ENCODE data around the gene ROR2. TPM values are rescaled to one million over a fixed set of nuclear protein-coding genes. Genes with fewer than 3 reads are reported as not detected.
"Not testable (repeated sequence)": the region's sequence is repeated elsewhere in the genome, so short reads cannot be mapped to it uniquely, and the experiment has no call there.

ROR2 gene
- total RNA-seq = not detected in 2 replicates

DNA sequence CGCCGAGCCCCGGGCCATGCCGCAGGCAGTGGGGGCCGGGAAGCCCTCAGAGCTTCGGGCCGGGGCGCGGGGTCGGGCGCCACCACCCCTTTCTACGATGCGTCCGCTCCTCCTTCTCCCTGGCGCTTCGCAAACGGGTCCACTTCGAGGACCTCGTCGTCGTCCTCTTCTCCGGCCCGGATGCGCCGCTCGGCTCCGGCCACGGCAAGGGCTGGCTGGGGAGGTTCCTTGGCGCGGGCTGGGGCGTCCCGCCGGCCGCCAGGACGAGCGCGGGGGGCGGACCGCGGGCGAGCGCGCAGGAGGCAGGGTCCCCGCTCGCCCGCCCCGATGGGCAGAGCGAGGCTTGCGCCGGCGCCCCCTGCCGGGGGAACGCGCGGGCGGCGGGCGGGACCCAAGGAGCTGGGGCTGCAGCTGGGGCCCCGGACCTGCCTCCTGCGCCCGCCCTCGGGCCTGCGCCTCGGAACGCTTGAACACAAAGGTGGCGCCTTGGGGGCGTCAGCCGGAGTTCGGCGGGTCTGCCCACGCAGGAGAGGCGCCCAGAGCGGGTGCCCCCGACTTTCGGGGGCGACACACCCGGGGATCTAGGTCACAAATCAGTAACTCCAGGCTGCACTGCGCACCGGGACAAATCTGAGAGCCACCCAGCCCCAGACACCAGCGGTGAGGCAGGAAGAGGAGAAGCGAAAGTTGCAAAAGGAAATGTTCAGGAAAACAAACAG is at the start of gene ROR2:
ROR2 (minus strand) TSS at position 283 of the 719 bp plus-strand sequence.
- peak within 1 kb of the TSS; percentile 66 for H3K4me3 Mint-ChIP-seq (ENCODE audit: low read depth)
- intact Hi-C loops (cut with micrococcal nuclease) = loop anchor here (5.0 kb wide), 1 partner anchor 173 kb away; no protein-coding TSS in a partner anchor
- peak; percentile 51 for DNase-seq (ENCODE audit: low spot score)
- no peak within 1 kb of the TSS for H3K27ac Mint-ChIP-seq
- H3K36me3 Mint-ChIP-seq (ENCODE audit: low read depth) = no peaks in the 10 kb centered on the region
- H3K9me3 Mint-ChIP-seq = no peaks in the 10 kb centered on the region
- H3K4me1 Mint-ChIP-seq (ENCODE audit: low read depth) = peaks cover 4% of the 10 kb centered on the region
- H3K27me3 Mint-ChIP-seq (ENCODE audit: low read depth) = peaks cover 70% of the 10 kb centered on the region

- H3K4me3 Mint-ChIP-seq (ENCODE audit: low read depth) = no peak overlapping the region
- intact Hi-C loops (cut with micrococcal nuclease) = no loop called here
Measured at GRCh38 chr9:91995000-91995655, 45.1 kb upstream of the ROR2 start.

DNA sequence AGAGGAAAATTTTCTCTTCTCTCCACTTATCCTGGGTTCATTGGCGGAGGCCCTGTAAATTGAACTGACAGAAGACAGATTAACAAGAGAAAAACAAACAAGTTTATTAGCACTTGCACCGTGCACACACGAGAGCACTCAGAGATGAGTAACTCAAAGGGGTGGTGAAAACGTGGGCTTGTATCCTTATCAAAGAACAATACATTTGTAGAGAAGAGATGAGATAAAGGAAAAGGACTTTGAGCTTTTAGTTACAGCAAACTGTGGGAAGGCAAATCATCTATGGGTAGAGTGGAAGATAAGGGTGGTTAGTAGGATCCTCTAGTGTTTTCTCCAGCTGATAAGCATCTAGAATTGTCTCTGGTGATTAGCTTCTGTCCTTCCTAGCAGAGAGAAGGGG is 44.4 kb upstream of the ROR2 start:
- H3K9me3 Mint-ChIP-seq = no peaks in the 10 kb centered on the region
- H3K4me3 Mint-ChIP-seq (ENCODE audit: low read depth) = no peak overlapping the region
- peaks cover 26% of the 10 kb centered on the region for H3K27me3 Mint-ChIP-seq (ENCODE audit: low read depth)
- no peaks in the 10 kb centered on the region for H3K4me1 Mint-ChIP-seq (ENCODE audit: low read depth)
- H3K36me3 Mint-ChIP-seq (ENCODE audit: low read depth) = no peaks in the 10 kb centered on the region
- intact Hi-C loops (cut with micrococcal nuclease) = no loop called here
- no peak overlapping the region for H3K27ac Mint-ChIP-seq
- no peak for DNase-seq (ENCODE audit: low spot score)

More at GRCh38 chr9:91995000-91995655, 45.1 kb upstream of the ROR2 start:
- H3K9me3 Mint-ChIP-seq = no peaks in the 10 kb centered on the region
- H3K27me3 Mint-ChIP-seq (ENCODE audit: low read depth) = peaks cover 26% of the 10 kb centered on the region
- H3K36me3 Mint-ChIP-seq (ENCODE audit: low read depth) = no peaks in the 10 kb centered on the region
- H3K4me1 Mint-ChIP-seq (ENCODE audit: low read depth) = no peaks in the 10 kb centered on the region
- DNase-seq (ENCODE audit: low spot score) = no peak
- no peak overlapping the region for H3K27ac Mint-ChIP-seq

GRCh38 chr9:91992461-91993041 is 42.5 kb upstream of the ROR2 start:
- no peak for DNase-seq (ENCODE audit: low spot score)
- Mint-ChIP-seq H3K4me3 (ENCODE audit: low read depth) (no peak overlapping the region), H3K27ac (no peak overlapping the region), H3K4me1 (ENCODE audit: low read depth) (no peaks in the 10 kb centered on the region), H3K27me3 (ENCODE audit: low read depth) (peaks cover 23% of the 10 kb centered on the region), H3K36me3 (ENCODE audit: low read depth) (no peaks in the 10 kb centered on the region), H3K9me3 (no peaks in the 10 kb centered on the region)
- intact Hi-C loops (cut with micrococcal nuclease) = no loop called here

- Mint-ChIP-seq H3K9me3 (no peaks in the 10 kb centered on the region), H3K27me3 (ENCODE audit: low read depth) (peaks cover 23% of the 10 kb centered on the region), H3K4me3 (ENCODE audit: low read depth) (no peak overlapping the region), H3K36me3 (ENCODE audit: low read depth) (no peaks in the 10 kb centered on the region), H3K4me1 (ENCODE audit: low read depth) (no peaks in the 10 kb centered on the region), H3K27ac (no peak overlapping the region)
- intact Hi-C loops (cut with micrococcal nuclease) = no loop called here
- no peak for DNase-seq (ENCODE audit: low spot score)
Measured at GRCh38 chr9:91991721-91992341, 41.8 kb upstream of the ROR2 start.

DNA sequence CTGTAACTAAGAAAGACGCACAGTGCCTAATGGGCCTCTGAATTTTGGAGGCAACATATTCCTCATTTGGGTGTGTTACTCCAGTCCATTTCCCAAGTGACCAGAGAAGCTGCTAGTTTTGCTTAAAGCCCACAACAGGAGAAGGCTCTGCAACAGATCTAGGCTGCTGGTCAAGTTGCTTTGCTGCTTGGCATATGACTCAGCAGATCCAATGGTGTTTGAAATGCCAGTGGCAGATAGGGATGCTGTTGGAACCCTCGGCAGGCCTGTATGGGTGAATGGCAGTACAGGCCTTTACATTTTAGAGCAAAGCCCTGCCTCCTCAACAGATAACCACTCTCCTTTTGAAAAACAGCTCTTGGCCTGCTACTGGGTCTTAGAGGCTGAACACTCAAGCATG is 36.2 kb upstream of the ROR2 start:
- no peak for DNase-seq (ENCODE audit: low spot score)
- peaks cover 1% of the 10 kb centered on the region for H3K27me3 Mint-ChIP-seq (ENCODE audit: low read depth)
- intact Hi-C loops (cut with micrococcal nuclease) = no loop called here
- no peak overlapping the region for H3K27ac Mint-ChIP-seq
- H3K4me1 Mint-ChIP-seq (ENCODE audit: low read depth) = no peaks in the 10 kb centered on the region
- H3K4me3 Mint-ChIP-seq (ENCODE audit: low read depth) = no peak overlapping the region
- H3K9me3 Mint-ChIP-seq = peaks cover 5% of the 10 kb centered on the region
- no peaks in the 10 kb centered on the region for H3K36me3 Mint-ChIP-seq (ENCODE audit: low read depth)

- Mint-ChIP-seq H3K4me1 (ENCODE audit: low read depth) (no peaks in the 10 kb centered on the region), H3K36me3 (ENCODE audit: low read depth) (no peaks in the 10 kb centered on the region), H3K27me3 (ENCODE audit: low read depth) (peaks cover 1% of the 10 kb centered on the region), H3K4me3 (ENCODE audit: low read depth) (no peak overlapping the region), H3K27ac (no peak overlapping the region), H3K9me3 (peaks cover 8% of the 10 kb centered on the region)
- intact Hi-C loops (cut with micrococcal nuclease) = no loop called here
- DNase-seq (ENCODE audit: low spot score) = no peak
Measured at GRCh38 chr9:91985692-91986091, 35.7 kb upstream of the ROR2 start.

DNA sequence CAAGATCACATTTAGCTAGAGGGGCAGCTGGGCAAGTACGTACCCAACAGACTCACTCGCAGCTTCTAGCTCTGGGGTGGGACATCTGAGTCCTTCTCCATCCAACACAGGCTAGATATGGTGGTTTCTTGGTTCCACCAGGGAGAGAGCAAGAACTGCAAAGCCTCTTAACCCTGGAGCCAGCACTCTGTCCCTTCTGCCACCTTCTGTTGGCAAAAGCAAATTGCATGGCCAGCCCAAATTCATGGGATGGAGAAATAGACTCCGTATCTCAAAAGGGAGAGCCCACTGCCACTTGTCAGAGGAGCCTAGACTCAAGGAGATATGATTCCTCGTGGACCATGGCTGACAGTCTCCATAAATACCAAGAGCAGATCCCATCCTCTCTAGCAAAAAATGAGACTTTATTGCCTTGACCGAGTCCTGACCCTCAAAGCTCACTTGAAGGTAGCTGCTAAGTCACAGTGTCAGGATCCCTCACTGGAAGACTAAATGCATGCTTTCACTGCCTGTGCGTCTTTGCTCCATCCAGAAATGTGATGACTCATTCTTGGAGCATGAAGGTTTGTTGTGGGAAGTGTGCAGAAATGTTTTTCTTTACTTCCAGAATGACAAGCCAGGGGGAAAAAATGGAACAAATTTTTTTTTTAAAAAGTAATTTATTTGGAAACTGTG is 28.8 kb upstream of the ROR2 start:
- intact Hi-C loops (cut with micrococcal nuclease) = no loop called here
- H3K36me3 Mint-ChIP-seq (ENCODE audit: low read depth) = no peaks in the 10 kb centered on the region
- no peak for DNase-seq (ENCODE audit: low spot score)

GRCh38 chr9:91975254-91975653 is 25.2 kb upstream of the ROR2 start:
- intact Hi-C loops (cut with micrococcal nuclease); H3K4me1 Mint-ChIP-seq (ENCODE audit: low read depth); DNase-seq (ENCODE audit: low spot score); H3K9me3 Mint-ChIP-seq; H3K27ac Mint-ChIP-seq; H3K4me3 Mint-ChIP-seq (ENCODE audit: low read depth); H3K36me3 Mint-ChIP-seq (ENCODE audit: low read depth): not testable (repeated sequence)
- peaks cover 11% of the 10 kb centered on the region for H3K27me3 Mint-ChIP-seq (ENCODE audit: low read depth)

More for the DNA sequence above, 28.8 kb upstream of the ROR2 start:
- peaks cover 8% of the 10 kb centered on the region for H3K9me3 Mint-ChIP-seq
- H3K4me1 Mint-ChIP-seq (ENCODE audit: low read depth) = no peaks in the 10 kb centered on the region
- H3K4me3 Mint-ChIP-seq (ENCODE audit: low read depth) = no peak overlapping the region
- H3K27me3 Mint-ChIP-seq (ENCODE audit: low read depth) = no peaks in the 10 kb centered on the region
- no peak overlapping the region for H3K27ac Mint-ChIP-seq

- intact Hi-C loops (cut with micrococcal nuclease) = no loop called here
Measured at GRCh38 chr9:91972711-91973110, 22.7 kb upstream of the ROR2 start.

DNA sequence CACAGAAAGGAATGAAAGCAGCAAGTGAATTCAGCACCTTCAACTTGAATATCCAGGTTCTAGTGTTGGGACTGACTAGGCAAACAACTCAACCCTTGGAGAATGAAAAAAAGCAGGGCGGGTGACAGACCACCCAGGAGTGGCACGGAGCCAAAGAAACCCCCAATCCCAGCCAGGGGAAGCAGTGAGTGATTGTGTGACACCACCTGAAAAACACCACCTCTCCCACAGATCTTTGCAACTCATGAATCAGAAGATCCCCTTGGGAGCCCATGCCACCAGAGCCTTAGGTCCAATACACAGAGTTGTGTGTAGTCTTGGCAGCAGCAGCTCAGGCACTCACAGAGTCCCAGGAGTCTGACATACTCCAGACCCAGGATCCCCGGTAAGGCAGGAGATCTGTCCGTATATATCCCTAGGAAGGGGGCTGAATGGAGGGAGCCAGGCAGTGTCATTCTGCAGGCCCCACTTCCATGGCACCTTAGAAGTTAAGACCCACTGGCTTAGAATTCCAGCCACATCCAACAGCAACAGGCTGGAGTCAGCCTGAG is 22.1 kb upstream of the ROR2 start:
- no peak overlapping the region for H3K4me3 Mint-ChIP-seq (ENCODE audit: low read depth)
- no peak overlapping the region for H3K27ac Mint-ChIP-seq
- H3K9me3 Mint-ChIP-seq = no peaks in the 10 kb centered on the region
- peaks cover 26% of the 10 kb centered on the region for H3K27me3 Mint-ChIP-seq (ENCODE audit: low read depth)
- no peaks in the 10 kb centered on the region for H3K4me1 Mint-ChIP-seq (ENCODE audit: low read depth)
- no peaks in the 10 kb centered on the region for H3K36me3 Mint-ChIP-seq (ENCODE audit: low read depth)
- no peak for DNase-seq (ENCODE audit: low spot score)
- intact Hi-C loops (cut with micrococcal nuclease) = no loop called here

More at GRCh38 chr9:91972711-91973110, 22.7 kb upstream of the ROR2 start:
- Mint-ChIP-seq H3K27me3 (ENCODE audit: low read depth) (peaks cover 23% of the 10 kb centered on the region), H3K27ac (no peak overlapping the region), H3K4me3 (ENCODE audit: low read depth) (no peak overlapping the region), H3K36me3 (ENCODE audit: low read depth) (no peaks in the 10 kb centered on the region), H3K4me1 (ENCODE audit: low read depth) (no peaks in the 10 kb centered on the region), H3K9me3 (no peaks in the 10 kb centered on the region)
- DNase-seq (ENCODE audit: low spot score) = no peak

DNA sequence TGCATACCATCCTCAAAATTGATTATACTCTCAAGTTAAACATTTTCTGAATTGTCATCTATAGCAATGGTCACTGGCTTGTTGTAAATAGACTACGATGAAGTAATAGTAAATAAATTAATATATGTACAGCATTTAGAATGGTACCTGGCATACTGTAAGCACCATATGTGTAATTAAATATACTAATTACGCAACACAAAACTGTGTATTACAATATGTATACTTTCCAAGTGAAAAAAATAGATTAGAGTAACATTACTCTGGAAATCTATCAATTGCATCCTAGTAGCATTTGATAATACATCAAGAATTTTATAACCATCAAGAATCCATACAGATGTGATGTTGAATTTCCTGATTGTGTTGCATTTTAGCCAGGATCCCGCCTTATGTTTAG is 17.2 kb upstream of the ROR2 start:
- Mint-ChIP-seq H3K36me3 (ENCODE audit: low read depth) (no peaks in the 10 kb centered on the region), H3K27me3 (ENCODE audit: low read depth) (peaks cover 27% of the 10 kb centered on the region), H3K9me3 (no peaks in the 10 kb centered on the region), H3K27ac (no peak overlapping the region), H3K4me3 (ENCODE audit: low read depth) (no peak overlapping the region), H3K4me1 (ENCODE audit: low read depth) (no peaks in the 10 kb centered on the region)
- DNase-seq (ENCODE audit: low spot score) = no peak
- intact Hi-C loops (cut with micrococcal nuclease) = no loop called here

All from activated T-helper 2 cell treated with anti-CD3 and anti-CD28 coated beads, Interferon-gamma antibody, Interleukin-2, Interleukin-4, amounts not matched to agents 10 μg/mL and 5 μg/mL and 100 μg/mL, durations not matched to agents 14 hours and 24 hours and 36 hours (primary cell).